Activated CD4-positive, alpha-beta T cell treated with anti-CD3 and anti-CD28 coated beads, Interleukin-2, amount 50 U/mL, for 4 hours (primary cell): Measurements from ENCODE around the gene ITPKB.
"Not testable (repeated sequence)": the region's sequence is repeated elsewhere in the genome, so short reads cannot be mapped to it uniquely, and the experiment has no call there.

Source experiments
- DNase-seq, 2 experiments: peaks; one replicate each; pipeline ENCODE4 v3.0.0-alpha.2; 2020

ITPKB gene

GRCh38 chr1:226616636-226617035, 122.4 kb downstream of the ITPKB start:
- no peak for DNase-seq

- DNase-seq, result no peak
These were observed 123.2 kb downstream of the ITPKB start for GRCh38 chr1:226615876-226616275.

- DNase-seq, result not testable (repeated sequence)
These were observed 127.1 kb downstream of the ITPKB start for GRCh38 chr1:226611980-226612379.

GRCh38 chr1:226611301-226611700, 127.8 kb downstream of the ITPKB start:
- no peak for DNase-seq

GRCh38 chr1:226610671-226611070, 128.4 kb downstream of the ITPKB start:
- DNase-seq, result no peak

- DNase-seq, result no peak
These were observed 129.1 kb downstream of the ITPKB start for GRCh38 chr1:226609836-226610455.

- peak; percentile 57 to 64 for DNase-seq
These were observed 130.2 kb downstream of the ITPKB start for GRCh38 chr1:226608699-226609505.

- no peak for DNase-seq
These were observed 131.3 kb downstream of the ITPKB start for GRCh38 chr1:226607821-226608220.

- no peak for DNase-seq
These were observed 131.8 kb downstream of the ITPKB start for GRCh38 chr1:226607268-226607660.

- DNase-seq, result no peak
These were observed 132.5 kb downstream of the ITPKB start for GRCh38 chr1:226606311-226607267.

- DNase-seq, result no peak
These were observed 133.6 kb downstream of the ITPKB start for GRCh38 chr1:226605318-226605950.

- no peak for DNase-seq
These were observed 134.3 kb downstream of the ITPKB start for GRCh38 chr1:226604560-226605317.

- no peak for DNase-seq
These were observed 135.1 kb downstream of the ITPKB start for GRCh38 chr1:226603858-226604559.

- DNase-seq, result no peak
These were observed 135.8 kb downstream of the ITPKB start for GRCh38 chr1:226603022-226603857.

- DNase-seq, result no peak
These were observed 136.7 kb downstream of the ITPKB start for GRCh38 chr1:226602186-226603021.

GRCh38 chr1:226601456-226601855, 137.6 kb downstream of the ITPKB start:
- DNase-seq, result no peak

GRCh38 chr1:226600254-226600653, 138.8 kb downstream of the ITPKB start:
- no peak for DNase-seq

GRCh38 chr1:226599636-226600238, 139.3 kb downstream of the ITPKB start:
- no peak for DNase-seq

GRCh38 chr1:226598955-226599354, 140.1 kb downstream of the ITPKB start:
- DNase-seq, result not testable (repeated sequence)
